Prostate gland (tissue), 2 donors: ENCODE measurements around the gene STX1B.

Source experiments
- CTCF ChIP-seq, 4 experiments: fragments of 200-600 bp in 2 of 4; fragments of 450-650 bp in 2 of 4; sonication (generic) in 2 of 4; IDR thresholded peaks; 1 replicate in 3 of 4; 2 replicates in 1 of 4; pipeline ENCODE4 v1.5.1; 2016 to 2019; ENCODE audit warnings: antibody characterized with exemption in 4 of 4, mild to moderate bottlenecking in 2 of 4, moderate library complexity in 2 of 4
- POLR2A ChIP-seq: fragments of 450-650 bp; IDR thresholded peaks from one replicate; pipeline ENCODE4 v1.6.1; 2016; ENCODE audit warnings: antibody characterized with exemption, mild to moderate bottlenecking

GRCh38 chr16:30961384-30961783 lies 49.1 kb downstream of the STX1B start:
- TF ChIP-seq CTCF (IDR thresholded peaks at IDR 0.05) (no peak), POLR2A (no peak)
